Measurements from ENCODE around the gene CNGB1.

DNA sequence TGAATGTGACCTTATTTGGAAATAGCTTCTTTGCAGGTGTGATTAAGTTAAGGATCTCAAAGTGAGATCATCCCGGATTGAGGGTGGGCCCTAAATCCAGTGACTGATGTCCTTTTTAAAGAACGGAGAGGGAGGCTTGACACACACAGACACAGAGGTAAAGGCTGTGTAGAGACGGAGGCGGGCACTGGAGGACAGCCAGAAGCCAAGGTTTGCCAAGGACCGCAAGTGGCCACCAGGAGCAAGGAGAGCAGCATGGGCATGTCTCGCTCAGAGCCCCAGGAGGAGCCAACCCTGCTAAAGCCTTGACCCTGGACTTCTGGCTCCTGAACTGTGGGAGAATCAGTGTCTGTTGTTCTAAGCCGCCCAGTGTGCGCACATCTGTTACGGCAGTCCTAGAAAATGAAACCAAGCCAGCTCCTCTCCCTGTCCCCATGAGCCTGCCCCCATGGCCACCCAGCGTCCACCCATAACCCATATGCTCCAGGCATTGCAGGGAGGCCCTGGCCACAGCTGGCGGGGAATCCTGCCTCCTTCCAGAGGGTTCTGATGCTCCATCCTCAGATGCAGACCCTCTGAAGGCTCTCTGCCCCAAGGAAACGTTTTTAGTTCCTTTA, 15.2 kb downstream of the CNGB1 start:
- TF ChIP-seq, protein P1, sequence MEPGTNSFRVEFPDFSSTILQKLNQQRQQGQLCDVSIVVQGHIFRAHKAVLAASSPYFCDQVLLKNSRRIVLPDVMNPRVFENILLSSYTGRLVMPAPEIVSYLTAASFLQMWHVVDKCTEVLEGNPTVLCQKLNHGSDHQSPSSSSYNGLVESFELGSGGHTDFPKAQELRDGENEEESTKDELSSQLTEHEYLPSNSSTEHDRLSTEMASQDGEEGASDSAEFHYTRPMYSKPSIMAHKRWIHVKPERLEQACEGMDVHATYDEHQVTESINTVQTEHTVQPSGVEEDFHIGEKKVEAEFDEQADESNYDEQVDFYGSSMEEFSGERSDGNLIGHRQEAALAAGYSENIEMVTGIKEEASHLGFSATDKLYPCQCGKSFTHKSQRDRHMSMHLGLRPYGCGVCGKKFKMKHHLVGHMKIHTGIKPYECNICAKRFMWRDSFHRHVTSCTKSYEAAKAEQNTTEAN (CRISPR knock-in tag; IDR thresholded peaks at IDR 0.05) = no peak
- TF ChIP-seq, protein P2, sequence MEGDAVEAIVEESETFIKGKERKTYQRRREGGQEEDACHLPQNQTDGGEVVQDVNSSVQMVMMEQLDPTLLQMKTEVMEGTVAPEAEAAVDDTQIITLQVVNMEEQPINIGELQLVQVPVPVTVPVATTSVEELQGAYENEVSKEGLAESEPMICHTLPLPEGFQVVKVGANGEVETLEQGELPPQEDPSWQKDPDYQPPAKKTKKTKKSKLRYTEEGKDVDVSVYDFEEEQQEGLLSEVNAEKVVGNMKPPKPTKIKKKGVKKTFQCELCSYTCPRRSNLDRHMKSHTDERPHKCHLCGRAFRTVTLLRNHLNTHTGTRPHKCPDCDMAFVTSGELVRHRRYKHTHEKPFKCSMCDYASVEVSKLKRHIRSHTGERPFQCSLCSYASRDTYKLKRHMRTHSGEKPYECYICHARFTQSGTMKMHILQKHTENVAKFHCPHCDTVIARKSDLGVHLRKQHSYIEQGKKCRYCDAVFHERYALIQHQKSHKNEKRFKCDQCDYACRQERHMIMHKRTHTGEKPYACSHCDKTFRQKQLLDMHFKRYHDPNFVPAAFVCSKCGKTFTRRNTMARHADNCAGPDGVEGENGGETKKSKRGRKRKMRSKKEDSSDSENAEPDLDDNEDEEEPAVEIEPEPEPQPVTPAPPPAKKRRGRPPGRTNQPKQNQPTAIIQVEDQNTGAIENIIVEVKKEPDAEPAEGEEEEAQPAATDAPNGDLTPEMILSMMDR (IDR thresholded peaks at IDR 0.05) = no peak
- TF ChIP-seq, protein P3, sequence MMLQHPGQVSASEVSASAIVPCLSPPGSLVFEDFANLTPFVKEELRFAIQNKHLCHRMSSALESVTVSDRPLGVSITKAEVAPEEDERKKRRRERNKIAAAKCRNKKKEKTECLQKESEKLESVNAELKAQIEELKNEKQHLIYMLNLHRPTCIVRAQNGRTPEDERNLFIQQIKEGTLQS (CRISPR knock-in tag; conservative IDR thresholded peaks at IDR 0.05) = no peak
- TF ChIP-seq TCF7 (CRISPR knock-in tag; IDR thresholded peaks at IDR 0.05; ENCODE audit: low read depth) (no peak), ZNF317 (CRISPR knock-in tag; IDR thresholded peaks at IDR 0.05; ENCODE audit: borderline replicate concordance, low read depth) (no peak)

Data from WTC11 (cell line).